PC-9 (cell line): ENCODE results near the gene GRK7. TPM values are rescaled to one million over a fixed set of nuclear protein-coding genes. Genes with fewer than 3 reads are reported as not detected.

Experiments used
- BruUV-seq: library from RNA; stranded (reverse); fragments of 400-500 nt; replicated peaks from 2 replicates; lab custom pipeline; 2021; lab: Mats Ljungman, UMichigan
- CTCF ChIA-PET: fragments of 300-600 bp; sonication (Branson Sonifier 250); formaldehyde crosslinking; loops from one replicate; lab custom pipeline; 2022; ENCODE audit warnings: antibody characterized with exemption; lab: Charles Lee
- POLR2A ChIA-PET: fragments of 300-600 bp; sonication (Branson Sonifier 250); formaldehyde crosslinking; loops from one replicate; lab custom pipeline; 2022; ENCODE audit warnings: antibody characterized with exemption; ENCODE audit not compliant: unreplicated experiment; lab: Charles Lee
- DNase-seq, 2 experiments: peaks; one replicate each; pipeline versions ENCODE4 v3.0.0 to v3.0.0-alpha.2; 2015 to 2022; ENCODE audit warnings: mixed read lengths in 1 of 2
- H2AFZ ChIP-seq: fragments of 200-600 bp; sonication (generic); 2 replicates; pipeline ENCODE4 v1.8.1; 2017; ENCODE audit warnings: antibody characterized with exemption
- H3F3A ChIP-seq: fragments of 200-600 bp; sonication (generic); 2 replicates; pipeline ENCODE4 v1.8.1; 2017; ENCODE audit warnings: antibody characterized with exemption, mild to moderate bottlenecking, low read depth; ENCODE audit not compliant: insufficient read depth
- H3K27ac ChIP-seq: fragments of 200-600 bp; sonication (generic); 2 replicates; pipeline ENCODE4 v1.6.1; 2016; ENCODE audit warnings: mixed run types
- H3K27me3 ChIP-seq: fragments of 200-600 bp; sonication (generic); 2 replicates; pipeline ENCODE4 v1.6.1; 2016; ENCODE audit warnings: low read depth, mixed run types; ENCODE audit not compliant: insufficient read depth
- H3K36me3 ChIP-seq: fragments of 200-600 bp; sonication (generic); 2 replicates; pipeline ENCODE4 v1.6.1; 2016; ENCODE audit warnings: low read depth, mixed run types
- H3K4me1 ChIP-seq: fragments of 200-600 bp; sonication (generic); replicated peaks from 2 replicates; pipeline ENCODE4 v1.6.1; 2016; ENCODE audit warnings: mixed run types; ENCODE audit not compliant: insufficient read depth
- H3K4me2 ChIP-seq: fragments of 200-600 bp; sonication (generic); 2 replicates; pipeline ENCODE4 v1.6.1; 2017; ENCODE audit warnings: mixed run types
- H3K4me3 ChIP-seq: fragments of 200-600 bp; sonication (generic); 2 replicates; pipeline ENCODE4 v1.6.1; 2016; ENCODE audit warnings: mixed run types
- H3K79me2 ChIP-seq: fragments of 200-600 bp; sonication (generic); 2 replicates; pipeline ENCODE4 v1.6.1; 2017; ENCODE audit warnings: low read depth, mixed run types
- H3K9me2 ChIP-seq: fragments of 200-600 bp; sonication (generic); 2 replicates; pipeline ENCODE4 v1.8.1; 2017; ENCODE audit warnings: mild to moderate bottlenecking; ENCODE audit not compliant: insufficient read depth
- H3K9me3 ChIP-seq: fragments of 200-600 bp; sonication (generic); 2 replicates; pipeline ENCODE4 v1.8.1; 2016; ENCODE audit warnings: low read depth; ENCODE audit not compliant: insufficient read depth
- H4K20me1 ChIP-seq: fragments of 200-600 bp; sonication (generic); 2 replicates; pipeline ENCODE4 v1.8.1; 2017; ENCODE audit not compliant: insufficient read depth
- CTCF ChIP-seq: fragments of 200-600 bp; sonication (generic); conservative IDR thresholded peaks from 2 replicates; pipeline ENCODE4 v1.6.1; 2017; ENCODE audit warnings: mixed run types, antibody characterized with exemption, mild to moderate bottlenecking, moderate library complexity
- EZH2 ChIP-seq: fragments of 200-600 bp; sonication (generic); IDR thresholded peaks from 2 replicates; pipeline ENCODE4 v1.8.0; 2017; ENCODE audit warnings: antibody characterized with exemption, low read depth
- intact Hi-C: fragments of 100-400 bp; cut with micrococcal nuclease; formaldehyde crosslinking; loops from one replicate; pipeline ENCODE4 v1.10.0; 2022; ENCODE audit not compliant: unreplicated experiment
- total RNA-seq: library from RNA; stranded (reverse); gene quantifications from 2 replicates; pipeline ENCODE4 v1.2.3, GENCODE V29; 2021

Gene GRK7
- total RNA-seq, 1 experiment from 2014 or later: not detected

DNA sequence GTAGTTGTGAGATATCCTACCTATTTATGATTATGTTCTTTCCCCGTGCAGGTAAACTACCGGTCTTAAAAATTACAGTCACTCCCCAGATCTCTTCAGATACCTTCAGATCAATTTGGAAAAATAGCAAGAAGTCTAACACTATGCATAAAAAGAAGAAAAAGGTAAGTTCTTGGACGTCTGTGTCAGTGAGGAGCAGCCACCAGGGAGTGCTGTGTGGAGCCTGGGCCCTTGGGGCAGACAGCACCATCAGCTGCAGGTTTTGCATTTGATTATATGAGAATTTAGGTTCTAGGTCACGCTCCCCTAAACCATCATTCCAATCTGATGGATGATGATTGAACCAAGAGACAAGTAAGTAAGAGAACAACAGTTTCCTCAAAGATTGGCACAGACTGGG is 34.0 kb upstream of the GRK7 start:
- Histone ChIP-seq H3K36me3 (no peaks in the 10 kb centered on the region), H3K4me3 (no peak overlapping the region), H2AFZ (no peak overlapping the region), H3F3A (no peaks in the 10 kb centered on the region), H3K27me3 (no peaks in the 10 kb centered on the region), H4K20me1 (no peaks in the 10 kb centered on the region), H3K9me2 (no peaks in the 10 kb centered on the region), H3K9me3 (no peaks in the 10 kb centered on the region), H3K27ac (no peak overlapping the region), H3K79me2 (no peaks in the 10 kb centered on the region), H3K4me1 (no peaks in the 10 kb centered on the region), H3K4me2 (no peak overlapping the region)
- no peak for DNase-seq
- ChIA-PET POLR2A (no interaction called here), CTCF (no interaction called here)
- TF ChIP-seq EZH2 (no peak), CTCF (no peak)
- BruUV-seq: no TSS peak
- intact Hi-C loops: no loop called here

DNA sequence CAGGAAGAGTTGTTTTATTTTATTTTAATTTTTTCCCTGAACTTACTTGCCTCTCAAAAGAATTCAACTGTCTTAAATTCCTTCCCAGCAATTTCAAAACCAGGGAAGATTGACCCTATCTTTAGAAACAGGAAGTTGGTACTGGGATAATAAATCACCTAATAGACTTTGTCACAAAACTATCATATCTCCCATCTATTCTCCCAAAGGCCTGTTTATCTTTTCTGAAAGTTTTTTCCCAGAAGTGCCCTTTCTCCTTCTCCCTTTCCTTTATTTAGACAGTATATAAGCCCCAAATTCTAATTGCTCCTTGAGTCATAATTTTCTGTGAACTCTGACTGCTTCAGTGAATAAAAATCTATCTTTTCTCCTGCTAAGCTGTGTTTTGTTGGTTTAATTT is 28.0 kb upstream of the GRK7 start:
- ChIA-PET POLR2A (no interaction called here), CTCF (no interaction called here)
- H3K9me2 ChIP-seq: no peaks in the 10 kb centered on the region
- TF ChIP-seq CTCF (no peak), EZH2 (no peak)
- no TSS peak for BruUV-seq
- no peaks in the 10 kb centered on the region for H3K9me3 ChIP-seq
- H3K36me3 ChIP-seq: no peaks in the 10 kb centered on the region
- peaks cover 5% of the 10 kb centered on the region; the same call in 1 of the 2 replicates for H3F3A ChIP-seq
- no peak overlapping the region for H2AFZ ChIP-seq
- no peak for DNase-seq
- no peak overlapping the region for H3K27ac ChIP-seq
- intact Hi-C loops: loop anchor here (5.0 to 10.0 kb wide), 3 partner anchors 88 to 420 kb away; no protein-coding TSS in a partner anchor
- no peak overlapping the region for H3K4me3 ChIP-seq
- H3K27me3 ChIP-seq: no peaks in the 10 kb centered on the region
- H3K4me1 ChIP-seq: peaks cover 9% of the 10 kb centered on the region
- peaks cover 20% of the 10 kb centered on the region for H3K79me2 ChIP-seq
- no peak overlapping the region for H3K4me2 ChIP-seq
- H4K20me1 ChIP-seq: no peaks in the 10 kb centered on the region; the same call in 1 of the 2 replicates

DNA sequence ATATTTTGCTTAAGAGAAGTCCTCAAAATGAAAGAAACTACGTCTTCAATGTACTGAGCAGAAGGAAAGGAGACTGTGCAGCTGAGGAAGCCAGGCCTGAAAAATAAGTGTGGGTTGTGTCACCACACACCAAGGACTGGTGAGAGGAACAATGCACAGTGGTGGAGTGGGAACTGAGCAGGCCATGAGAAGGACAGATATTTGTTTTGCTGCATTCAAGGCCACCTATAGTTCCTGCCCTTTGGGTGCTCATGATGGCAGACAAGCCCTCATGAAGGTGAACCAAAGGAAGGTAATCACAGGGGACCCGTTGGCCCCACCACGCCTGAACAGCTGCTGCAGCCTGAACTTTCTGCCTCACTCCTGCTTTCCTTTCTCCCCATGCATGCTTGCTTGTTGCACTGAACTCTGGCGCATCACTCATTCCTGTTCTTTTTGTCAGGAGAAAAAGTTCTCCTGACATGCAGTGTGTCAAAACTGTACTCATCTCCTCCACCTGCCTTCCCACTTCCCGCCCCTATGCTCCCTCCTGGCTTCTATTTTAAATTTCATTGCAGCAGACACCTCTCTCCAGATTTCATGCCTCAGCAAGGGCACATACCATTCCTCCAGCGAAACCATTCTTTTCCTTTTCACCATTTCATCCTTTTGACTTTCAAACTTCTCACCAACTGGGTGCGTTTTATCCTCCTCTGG is 27.3 kb upstream of the GRK7 start:
- no peak for DNase-seq
- CTCF ChIA-PET: no interaction called here
- no peak for TF ChIP-seq CTCF
- no peak for TF ChIP-seq EZH2

More for the DNA sequence above, 27.3 kb upstream of the GRK7 start:
- Histone ChIP-seq H3K4me1 (peaks cover 16% of the 10 kb centered on the region), H3K27me3 (no peaks in the 10 kb centered on the region), H3K4me3 (no peak overlapping the region), H2AFZ (no peak overlapping the region; the same call in 1 of the 2 replicates), H4K20me1 (no peaks in the 10 kb centered on the region; the same call in 1 of the 2 replicates), H3K27ac (no peak overlapping the region), H3K9me3 (no peaks in the 10 kb centered on the region), H3F3A (peaks cover 8% of the 10 kb centered on the region; the same call in 1 of the 2 replicates), H3K4me2 (no peak overlapping the region), H3K79me2 (peaks cover 28% of the 10 kb centered on the region), H3K36me3 (no peaks in the 10 kb centered on the region), H3K9me2 (no peaks in the 10 kb centered on the region)
- intact Hi-C loops: loop anchor here (5.0 to 10.0 kb wide), 3 partner anchors 89 to 421 kb away; no protein-coding TSS in a partner anchor
- BruUV-seq: no TSS peak
- POLR2A ChIA-PET: no interaction called here
